AG10803 (cell line): Measurements from ENCODE around the gene APEX1.

Source experiments
- DNase-seq: peaks from one replicate; pipeline ENCODE4 v3.0.0; 2010; ENCODE audit warnings: low read depth
- H3K4me3 ChIP-seq: 2 replicates; pipeline ENCODE4 v1.5.1; 2011; ENCODE audit warnings: mild to moderate bottlenecking, low read length, control low read depth
- TF ChIP-seq, protein P1 (sequence below): conservative IDR thresholded peaks from 2 replicates; pipeline ENCODE4 v1.5.1; 2011; ENCODE audit warnings: mild to moderate bottlenecking, low read length, control low read depth, inconsistent platforms

Gene APEX1

DNA sequence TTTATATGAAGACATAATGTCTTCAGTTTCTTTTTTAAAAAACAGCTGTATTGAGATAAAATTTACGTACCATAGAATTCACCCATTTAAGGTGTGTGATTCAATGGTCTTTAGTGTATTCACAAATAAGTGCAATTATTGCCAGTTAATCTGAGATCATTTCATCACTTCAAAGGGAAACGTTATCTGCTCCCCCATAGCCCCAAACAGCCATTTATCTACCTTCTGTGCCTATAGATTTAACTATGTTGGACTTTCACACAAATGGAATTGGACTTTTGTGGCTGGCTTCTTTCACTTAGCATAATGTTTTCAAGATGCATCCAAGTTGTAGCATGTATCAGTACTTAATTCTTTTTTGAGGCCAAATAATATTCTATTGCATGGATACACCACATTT lies 23.9 kb downstream of the APEX1 start:
- no peak for DNase-seq
- TF ChIP-seq, protein P1, sequence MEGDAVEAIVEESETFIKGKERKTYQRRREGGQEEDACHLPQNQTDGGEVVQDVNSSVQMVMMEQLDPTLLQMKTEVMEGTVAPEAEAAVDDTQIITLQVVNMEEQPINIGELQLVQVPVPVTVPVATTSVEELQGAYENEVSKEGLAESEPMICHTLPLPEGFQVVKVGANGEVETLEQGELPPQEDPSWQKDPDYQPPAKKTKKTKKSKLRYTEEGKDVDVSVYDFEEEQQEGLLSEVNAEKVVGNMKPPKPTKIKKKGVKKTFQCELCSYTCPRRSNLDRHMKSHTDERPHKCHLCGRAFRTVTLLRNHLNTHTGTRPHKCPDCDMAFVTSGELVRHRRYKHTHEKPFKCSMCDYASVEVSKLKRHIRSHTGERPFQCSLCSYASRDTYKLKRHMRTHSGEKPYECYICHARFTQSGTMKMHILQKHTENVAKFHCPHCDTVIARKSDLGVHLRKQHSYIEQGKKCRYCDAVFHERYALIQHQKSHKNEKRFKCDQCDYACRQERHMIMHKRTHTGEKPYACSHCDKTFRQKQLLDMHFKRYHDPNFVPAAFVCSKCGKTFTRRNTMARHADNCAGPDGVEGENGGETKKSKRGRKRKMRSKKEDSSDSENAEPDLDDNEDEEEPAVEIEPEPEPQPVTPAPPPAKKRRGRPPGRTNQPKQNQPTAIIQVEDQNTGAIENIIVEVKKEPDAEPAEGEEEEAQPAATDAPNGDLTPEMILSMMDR, result no peak
- no peak overlapping the region for H3K4me3 ChIP-seq

GRCh38 chr14:20482382-20482781 lies 27.4 kb downstream of the APEX1 start:
- TF ChIP-seq, protein P1, result no peak
- H3K4me3 ChIP-seq, result no peak overlapping the region
- no peak for DNase-seq

- TF ChIP-seq, protein P1, result no peak
- no peak overlapping the region for H3K4me3 ChIP-seq
- no peak for DNase-seq
Observed at GRCh38 chr14:20485900-20486299, 30.9 kb downstream of the APEX1 start.

- DNase-seq, result no peak
- no peak overlapping the region for H3K4me3 ChIP-seq
- TF ChIP-seq, protein P1, result no peak
Observed at GRCh38 chr14:20486684-20487395, 31.8 kb downstream of the APEX1 start.

- no peak overlapping the region for H3K4me3 ChIP-seq
- DNase-seq, result no peak
- TF ChIP-seq, protein P1, result no peak
Observed at GRCh38 chr14:20487396-20487725, 32.3 kb downstream of the APEX1 start.

DNA sequence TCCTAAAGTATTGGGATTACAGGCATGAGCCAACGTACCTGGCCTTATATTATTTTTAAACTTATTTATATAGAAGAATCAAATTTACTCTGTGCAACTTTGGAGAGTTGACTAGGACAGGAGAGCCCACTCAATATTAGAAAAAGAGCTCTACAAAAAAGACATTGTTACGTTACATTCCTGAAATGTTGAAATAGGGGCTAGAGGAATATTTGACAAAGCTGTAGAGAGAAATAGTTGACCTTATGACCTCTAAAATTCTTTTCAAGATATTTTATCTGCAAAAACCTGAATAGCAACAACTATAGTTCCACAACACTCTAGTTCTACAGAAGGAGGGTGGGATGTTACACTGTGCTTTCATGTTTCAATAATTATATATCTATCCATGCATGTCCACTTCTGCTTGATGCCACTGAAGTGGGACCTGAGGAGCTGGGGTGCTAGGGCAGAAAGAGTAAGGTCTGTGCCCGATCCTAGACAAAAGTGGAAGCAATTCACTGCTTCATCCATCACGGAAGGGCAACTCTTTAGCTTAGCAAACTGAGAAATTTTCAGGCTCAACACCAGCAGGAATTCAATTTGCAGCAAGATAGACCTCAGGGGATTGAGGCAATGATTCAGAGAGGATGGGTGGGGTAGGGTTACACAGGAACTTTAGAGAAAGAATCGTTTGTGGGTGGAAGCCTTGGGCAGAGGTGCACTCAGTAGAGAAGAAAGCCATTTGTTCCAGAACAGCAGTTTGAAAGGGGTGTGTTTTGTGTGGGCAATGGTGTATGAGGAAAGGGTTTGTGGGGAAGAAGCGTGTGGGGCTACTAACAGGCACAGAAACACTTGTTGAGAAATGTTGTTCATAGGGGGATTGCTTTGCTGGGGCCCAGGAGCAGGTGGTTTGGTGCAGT lies 34.3 kb downstream of the APEX1 start:
- no peak overlapping the region for H3K4me3 ChIP-seq
- TF ChIP-seq, protein P1, result no peak
- DNase-seq, result no peak

- H3K4me3 ChIP-seq, result no peak overlapping the region
- DNase-seq, result no peak
- TF ChIP-seq, protein P1, result no peak
Observed at GRCh38 chr14:20490563-20490962, 35.5 kb downstream of the APEX1 start.
